ENCODE data around the gene RBM15. TPM values are rescaled to one million over a fixed set of nuclear protein-coding genes. Genes with fewer than 3 reads are reported as not detected.

RBM15 gene, protein sequence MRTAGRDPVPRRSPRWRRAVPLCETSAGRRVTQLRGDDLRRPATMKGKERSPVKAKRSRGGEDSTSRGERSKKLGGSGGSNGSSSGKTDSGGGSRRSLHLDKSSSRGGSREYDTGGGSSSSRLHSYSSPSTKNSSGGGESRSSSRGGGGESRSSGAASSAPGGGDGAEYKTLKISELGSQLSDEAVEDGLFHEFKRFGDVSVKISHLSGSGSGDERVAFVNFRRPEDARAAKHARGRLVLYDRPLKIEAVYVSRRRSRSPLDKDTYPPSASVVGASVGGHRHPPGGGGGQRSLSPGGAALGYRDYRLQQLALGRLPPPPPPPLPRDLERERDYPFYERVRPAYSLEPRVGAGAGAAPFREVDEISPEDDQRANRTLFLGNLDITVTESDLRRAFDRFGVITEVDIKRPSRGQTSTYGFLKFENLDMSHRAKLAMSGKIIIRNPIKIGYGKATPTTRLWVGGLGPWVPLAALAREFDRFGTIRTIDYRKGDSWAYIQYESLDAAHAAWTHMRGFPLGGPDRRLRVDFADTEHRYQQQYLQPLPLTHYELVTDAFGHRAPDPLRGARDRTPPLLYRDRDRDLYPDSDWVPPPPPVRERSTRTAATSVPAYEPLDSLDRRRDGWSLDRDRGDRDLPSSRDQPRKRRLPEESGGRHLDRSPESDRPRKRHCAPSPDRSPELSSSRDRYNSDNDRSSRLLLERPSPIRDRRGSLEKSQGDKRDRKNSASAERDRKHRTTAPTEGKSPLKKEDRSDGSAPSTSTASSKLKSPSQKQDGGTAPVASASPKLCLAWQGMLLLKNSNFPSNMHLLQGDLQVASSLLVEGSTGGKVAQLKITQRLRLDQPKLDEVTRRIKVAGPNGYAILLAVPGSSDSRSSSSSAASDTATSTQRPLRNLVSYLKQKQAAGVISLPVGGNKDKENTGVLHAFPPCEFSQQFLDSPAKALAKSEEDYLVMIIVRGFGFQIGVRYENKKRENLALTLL
- 8.7 to 9.8 TPM (median 8.9 TPM) in 5 replicates for total RNA-seq (2022; extraction: Qiagen RNA extraction; ENCODE audit: low read depth)

DNA sequence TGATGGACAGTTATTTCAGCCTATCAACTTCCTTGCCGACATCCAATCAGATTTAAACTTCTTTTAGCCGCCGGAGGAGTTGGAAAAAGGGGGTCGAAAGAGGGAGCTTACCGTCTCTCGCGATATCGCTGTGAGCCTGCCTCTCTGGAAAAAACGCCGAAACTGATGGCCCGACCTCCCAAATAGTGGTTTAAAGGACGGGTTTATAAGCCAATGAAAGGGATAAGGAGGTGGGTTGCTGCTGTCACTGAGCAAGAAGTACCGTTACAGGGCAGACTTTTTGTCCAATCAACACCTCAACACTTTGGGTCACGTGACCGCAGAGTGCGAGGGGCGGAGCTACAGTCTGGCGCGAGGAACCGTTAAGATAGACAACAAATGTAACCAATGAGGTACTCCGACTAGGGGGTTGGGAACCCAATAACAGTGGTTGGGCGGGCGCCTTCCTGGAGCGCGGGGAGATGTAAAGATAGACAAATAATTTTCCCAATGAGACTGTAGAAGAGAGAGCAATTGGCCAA, at the start of gene RBM15:
TSS of gene RBM15 (plus strand) at position 492 of the 521 bp plus-strand sequence. CDS start at position 521, 29 bp downstream.

DNA sequence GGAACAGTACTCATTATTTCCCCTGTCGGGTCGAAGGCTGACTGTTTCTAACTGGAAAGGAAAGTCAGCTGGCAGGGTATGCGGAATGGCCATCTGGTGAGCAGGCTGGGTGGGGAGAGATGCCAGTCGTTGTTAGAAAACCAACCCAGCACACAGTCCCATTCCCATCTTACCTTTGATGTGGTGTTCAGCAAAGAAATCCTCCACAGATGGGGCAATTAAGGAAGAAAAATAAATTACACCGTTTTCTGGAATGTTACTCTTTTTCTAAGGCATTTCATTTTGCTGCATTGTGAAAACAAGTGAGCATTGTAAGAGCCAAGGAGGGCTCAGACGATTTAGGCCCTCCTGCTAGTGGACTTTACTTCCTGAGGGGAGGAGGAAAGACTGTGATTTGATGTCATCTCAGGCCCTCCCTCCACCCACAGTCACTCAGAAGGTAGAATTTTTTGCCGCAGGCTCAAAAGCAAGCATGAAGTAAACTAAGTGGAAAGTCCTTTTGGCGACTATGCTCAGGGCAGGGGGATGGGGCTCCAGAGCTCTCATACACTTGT, 51.6 kb downstream of the RBM15 start, which contains the start of gene SLC16A4:
TSS of gene SLC16A4 (minus strand) at position 335 of the 554 bp plus-strand sequence. CDS start 1,703 bp downstream, outside the sequence.

Other genes starting within 250 kb of the RBM15 start
- not detected in 5 replicates for gene UBL4B, start 226.9 kb upstream of the RBM15 start, total RNA-seq (2022; extraction: Qiagen RNA extraction; ENCODE audit: low read depth)
- gene SLC6A17, start 188.9 kb upstream of the RBM15 start, total RNA-seq (2022; extraction: Qiagen RNA extraction; ENCODE audit: low read depth) = 5.2 to 6.8 TPM (median 5.8 TPM) in 5 replicates
- gene KCNC4, start 129.1 kb upstream of the RBM15 start, total RNA-seq (2022; extraction: Qiagen RNA extraction; ENCODE audit: low read depth) = 2.2 to 4.4 TPM (median 4.0 TPM) in 5 replicates
- gene SLC16A4, start 51.6 kb downstream of the RBM15 start, total RNA-seq (2022; extraction: Qiagen RNA extraction; ENCODE audit: low read depth) = 26.5 to 40.2 TPM (median 37.4 TPM) in 5 replicates
- gene LAMTOR5, start 68.3 kb downstream of the RBM15 start, total RNA-seq (2022; extraction: Qiagen RNA extraction; ENCODE audit: low read depth) = 173 to 192 TPM (median 187 TPM) in 5 replicates
- gene PROK1, start 111.8 kb downstream of the RBM15 start, total RNA-seq (2022; extraction: Qiagen RNA extraction; ENCODE audit: low read depth) = not detected in 5 replicates
- gene KCNA10, start 179.8 kb downstream of the RBM15 start, total RNA-seq (2022; extraction: Qiagen RNA extraction; ENCODE audit: low read depth) = not detected in 5 replicates

Data from A549 treated with CpdA at 1 μM for 4 hours (cell line).